ENCODE data around the gene HECTD3. TPM values are rescaled to one million over a fixed set of nuclear protein-coding genes. Genes with fewer than 3 reads are reported as not detected.

The HECTD3 gene
- total RNA-seq, 4 donors from 2014 or later, result 40.4 to 51.6 (median 46.4) TPM

- H3K9me3 ChIP-seq, result no peaks in the 10 kb centered on the region
- DNase-seq (ENCODE audit: low spot score in 2 of 2), result no peak
- WGBS, 2 donors, result 86 to 92% methylated on average over 3 of the region's 3 CpGs
- H3K27ac ChIP-seq, result no peak overlapping the region
- H3K36me3 ChIP-seq, result peaks cover 0 to 62% (median 38%) of the 10 kb centered on the region in 3 donors
- TF ChIP-seq POLR2A (IDR thresholded peaks at IDR 0.05), result no peak
- TF ChIP-seq EP300 (IDR thresholded peaks at IDR 0.05), result no peak
- no peak for TF ChIP-seq CTCF (IDR thresholded peaks at IDR 0.05)
- peaks cover 0 to 33% (median 26%) of the 10 kb centered on the region in 4 donors for H3K4me1 ChIP-seq
- H3K4me3 ChIP-seq, result no peak overlapping the region
- H3K27me3 ChIP-seq, result no peaks in the 10 kb centered on the region
Measured at GRCh38 chr1:45008076-45008475, 3.0 kb downstream of the HECTD3 start.

- Histone ChIP-seq H3K27ac (no peak overlapping the region), H3K4me3 (no peak overlapping the region), H3K4me1 (peaks cover 0 to 25% (median 18%) of the 10 kb centered on the region in 4 donors), H3K27me3 (no peaks in the 10 kb centered on the region), H3K36me3 (peaks cover 0 to 70% (median 43%) of the 10 kb centered on the region in 3 donors), H3K9me3 (no peaks in the 10 kb centered on the region)
- 73 to 80% methylated on average over 11 of the region's 11 CpGs for WGBS, 2 donors
- TF ChIP-seq POLR2A (IDR thresholded peaks at IDR 0.05), result no peak
- TF ChIP-seq EP300 (IDR thresholded peaks at IDR 0.05), result no peak
- TF ChIP-seq CTCF (IDR thresholded peaks at IDR 0.05), result no peak
- DNase-seq (ENCODE audit: low spot score in 2 of 2), result no peak
Measured at GRCh38 chr1:45007311-45007710, 3.8 kb downstream of the HECTD3 start.

GRCh38 chr1:45005761-45006160 lies 5.4 kb downstream of the HECTD3 start:
- no peaks in the 10 kb centered on the region for H3K9me3 ChIP-seq
- H3K27ac ChIP-seq, result no peak overlapping the region
- H3K27me3 ChIP-seq, result no peaks in the 10 kb centered on the region
- peaks cover 0 to 77% (median 43%) of the 10 kb centered on the region in 3 donors for H3K36me3 ChIP-seq
- TF ChIP-seq CTCF (IDR thresholded peaks at IDR 0.05) (no peak), POLR2A (IDR thresholded peaks at IDR 0.05) (no peak), EP300 (IDR thresholded peaks at IDR 0.05) (no peak)
- peaks cover 0 to 19% (median 11%) of the 10 kb centered on the region in 4 donors for H3K4me1 ChIP-seq
- DNase-seq (ENCODE audit: low spot score in 2 of 2), result no peak
- H3K4me3 ChIP-seq, result no peak overlapping the region
- 74 to 92% methylated on average over 4 to 5 of the region's 6 CpGs for WGBS, 2 donors

- Histone ChIP-seq H3K9me3 (no peaks in the 10 kb centered on the region), H3K36me3 (peaks cover 0 to 77% (median 43%) of the 10 kb centered on the region in 3 donors), H3K27me3 (no peaks in the 10 kb centered on the region), H3K4me3 (no peak overlapping the region), H3K4me1 (peaks cover 0 to 9% (median 1%) of the 10 kb centered on the region in 4 donors), H3K27ac (no peak overlapping the region)
- 87 to 88% methylated on average over 7 of the region's 7 CpGs for WGBS, 2 donors
- DNase-seq (ENCODE audit: low spot score in 2 of 2), result no peak
- TF ChIP-seq EP300 (IDR thresholded peaks at IDR 0.05) (no peak), POLR2A (IDR thresholded peaks at IDR 0.05) (no peak), CTCF (IDR thresholded peaks at IDR 0.05) (no peak)
Measured at GRCh38 chr1:45004281-45004920, 6.7 kb downstream of the HECTD3 start.

GRCh38 chr1:45003741-45004140 lies 7.4 kb downstream of the HECTD3 start:
- H3K4me1 ChIP-seq, result peaks cover 0 to 2% (median 0%) of the 10 kb centered on the region in 4 donors
- 86 to 87% methylated on average over 14 of the region's 14 CpGs for WGBS, 2 donors
- H3K27ac ChIP-seq, result no peak overlapping the region
- H3K9me3 ChIP-seq, result no peaks in the 10 kb centered on the region
- DNase-seq (ENCODE audit: low spot score in 2 of 2), result no peak
- H3K4me3 ChIP-seq, result no peak overlapping the region
- no peak for TF ChIP-seq CTCF (IDR thresholded peaks at IDR 0.05)
- H3K27me3 ChIP-seq, result no peaks in the 10 kb centered on the region
- peaks cover 0 to 72% (median 37%) of the 10 kb centered on the region in 3 donors for H3K36me3 ChIP-seq

All from tibial nerve (tissue), 4 donors.